ENCODE results near the gene APP.

GRCh38 chr21:26003404-26003803, 167.2 kb downstream of the APP start:
- TF ChIP-seq CTCF (IDR thresholded peaks at IDR 0.05), result no peak
- TF ChIP-seq POLR2A (IDR thresholded peaks at IDR 0.05), result no peak
- TF ChIP-seq POLR2AphosphoS5 (IDR thresholded peaks at IDR 0.05), result no peak
- no peak for TF ChIP-seq EP300 (IDR thresholded peaks at IDR 0.05)
